Uterus (tissue), 2 donors: ENCODE data around the gene RALGAPB.

Experiments used
- CTCF ChIP-seq, 4 experiments: fragments of 200-600 bp in 2 of 4; fragments of 450-650 bp in 2 of 4; sonication (generic) in 2 of 4; IDR thresholded peaks; one replicate each; pipeline ENCODE4 v1.5.1; 2016 to 2019; ENCODE audit warnings: antibody characterized with exemption in 4 of 4, mild to moderate bottlenecking in 2 of 4, moderate library complexity in 1 of 4
- POLR2A ChIP-seq, 2 donors: fragments of 450-650 bp; IDR thresholded peaks; one replicate each; pipeline ENCODE4 v1.6.1; 2016; ENCODE audit warnings: antibody characterized with exemption in 2 of 2, mild to moderate bottlenecking in 1 of 2, moderate library complexity in 1 of 2

- no peak for TF ChIP-seq CTCF (IDR thresholded peaks at IDR 0.05)
- TF ChIP-seq POLR2A (IDR thresholded peaks at IDR 0.05), result no peak
Observed at GRCh38 chr20:38609815-38610214, 137.2 kb downstream of the RALGAPB start.
